Measurements from ENCODE around the gene SOSTDC1. TPM values are rescaled to one million over a fixed set of nuclear protein-coding genes. Genes with fewer than 3 reads are reported as not detected.

Gene SOSTDC1
- polyA plus RNA-seq, 1 donor = 11.0 TPM

DNA sequence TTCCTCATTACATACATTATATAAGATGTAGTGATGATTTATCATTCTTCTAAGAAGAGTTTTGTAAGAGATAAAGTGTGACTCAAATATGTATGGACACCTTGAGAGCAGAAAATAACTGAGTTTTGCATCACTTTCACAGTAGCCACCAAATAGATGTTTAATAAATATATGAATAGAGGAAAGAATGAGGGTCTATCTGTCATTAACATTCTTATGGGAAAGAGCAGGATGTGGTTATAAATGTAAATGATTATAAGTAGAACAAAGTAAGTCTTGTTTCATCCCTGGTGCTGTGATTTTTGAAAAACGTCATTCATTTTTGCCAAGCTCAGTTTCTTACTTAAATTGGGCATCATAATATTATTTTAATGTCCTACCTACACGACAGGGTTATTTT, 29.2 kb downstream of the SOSTDC1 start:
- H3K27ac ChIP-seq (ENCODE audit: low read length) = no peak overlapping the region
- no peaks in the 10 kb centered on the region for H3K4me1 ChIP-seq (ENCODE audit: control insufficient read depth, insufficient read depth, low read length)
- H3K9me3 ChIP-seq (ENCODE audit: control insufficient read depth, low read depth, low read length) = no peaks in the 10 kb centered on the region
- no peak overlapping the region for H3K4me3 ChIP-seq (ENCODE audit: low read length)
- no peak for DNase-seq
- no peaks in the 10 kb centered on the region for H3K36me3 ChIP-seq (ENCODE audit: control insufficient read depth, insufficient read depth, low read length)
- 100% methylated on average over 2 of the region's 2 CpGs for WGBS (ENCODE audit: insufficient coverage, low lambda C conversion rate)
- H3K27me3 ChIP-seq (ENCODE audit: control insufficient read depth, insufficient read depth, low read length) = no peaks in the 10 kb centered on the region

DNA sequence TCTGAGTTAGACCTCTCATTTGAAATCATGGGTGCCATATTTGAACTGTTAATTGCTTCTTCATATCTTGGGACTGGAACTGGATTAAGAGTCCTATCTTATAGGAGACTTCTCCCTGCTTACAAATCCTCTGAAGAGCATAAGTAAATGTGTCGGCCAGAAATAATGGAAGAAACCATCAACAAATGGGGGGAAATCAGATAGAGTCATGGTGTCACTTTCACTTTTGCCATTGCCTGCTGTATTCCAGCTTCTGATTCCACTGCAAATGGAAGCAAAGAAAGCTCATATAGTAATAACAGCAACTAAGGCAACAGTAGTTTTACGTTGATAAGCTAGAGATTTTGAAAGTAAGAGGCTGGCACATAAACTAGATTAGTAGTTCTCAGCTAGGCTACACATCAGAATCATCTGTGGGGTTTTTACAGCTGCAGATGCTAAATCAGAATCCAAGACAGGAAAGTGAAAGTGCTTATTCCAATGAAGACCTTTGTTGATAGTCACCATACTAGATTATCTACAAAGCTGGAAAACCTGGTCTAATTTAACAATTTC, 31.9 kb downstream of the SOSTDC1 start:
- Histone ChIP-seq H3K27ac (ENCODE audit: low read length) (no peak overlapping the region), H3K9me3 (ENCODE audit: control insufficient read depth, low read depth, low read length) (no peaks in the 10 kb centered on the region), H3K4me1 (ENCODE audit: control insufficient read depth, insufficient read depth, low read length) (no peaks in the 10 kb centered on the region), H3K4me3 (ENCODE audit: low read length) (no peak overlapping the region), H3K36me3 (ENCODE audit: control insufficient read depth, insufficient read depth, low read length) (no peaks in the 10 kb centered on the region), H3K27me3 (ENCODE audit: control insufficient read depth, insufficient read depth, low read length) (no peaks in the 10 kb centered on the region)
- WGBS (ENCODE audit: insufficient coverage, low lambda C conversion rate) = 100% methylated on average over 1 of the region's 2 CpGs
- no peak for DNase-seq

DNA sequence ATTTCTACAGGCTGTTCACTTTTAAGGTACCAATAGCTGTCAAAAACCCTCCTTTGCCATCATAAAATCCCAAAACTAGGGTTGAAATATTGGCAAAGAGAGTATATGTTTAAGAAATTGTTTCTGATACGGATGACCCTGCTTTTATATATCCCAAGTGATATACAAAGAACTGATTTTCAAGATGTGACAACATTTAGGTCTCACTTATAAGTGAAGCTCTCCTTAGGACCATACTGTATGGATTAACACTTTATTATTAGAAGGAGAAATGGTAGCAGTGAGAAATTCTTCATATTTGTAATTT, 33.2 kb downstream of the SOSTDC1 start:
- no peak for DNase-seq
- Histone ChIP-seq H3K27me3 (ENCODE audit: control insufficient read depth, insufficient read depth, low read length) (no peaks in the 10 kb centered on the region), H3K4me1 (ENCODE audit: control insufficient read depth, insufficient read depth, low read length) (no peaks in the 10 kb centered on the region), H3K9me3 (ENCODE audit: control insufficient read depth, low read depth, low read length) (no peaks in the 10 kb centered on the region), H3K36me3 (ENCODE audit: control insufficient read depth, insufficient read depth, low read length) (no peaks in the 10 kb centered on the region), H3K27ac (ENCODE audit: low read length) (no peak overlapping the region), H3K4me3 (ENCODE audit: low read length) (no peak overlapping the region)
- WGBS (ENCODE audit: insufficient coverage, low lambda C conversion rate) = 80% methylated on average over 1 of the region's 1 CpG

DNA sequence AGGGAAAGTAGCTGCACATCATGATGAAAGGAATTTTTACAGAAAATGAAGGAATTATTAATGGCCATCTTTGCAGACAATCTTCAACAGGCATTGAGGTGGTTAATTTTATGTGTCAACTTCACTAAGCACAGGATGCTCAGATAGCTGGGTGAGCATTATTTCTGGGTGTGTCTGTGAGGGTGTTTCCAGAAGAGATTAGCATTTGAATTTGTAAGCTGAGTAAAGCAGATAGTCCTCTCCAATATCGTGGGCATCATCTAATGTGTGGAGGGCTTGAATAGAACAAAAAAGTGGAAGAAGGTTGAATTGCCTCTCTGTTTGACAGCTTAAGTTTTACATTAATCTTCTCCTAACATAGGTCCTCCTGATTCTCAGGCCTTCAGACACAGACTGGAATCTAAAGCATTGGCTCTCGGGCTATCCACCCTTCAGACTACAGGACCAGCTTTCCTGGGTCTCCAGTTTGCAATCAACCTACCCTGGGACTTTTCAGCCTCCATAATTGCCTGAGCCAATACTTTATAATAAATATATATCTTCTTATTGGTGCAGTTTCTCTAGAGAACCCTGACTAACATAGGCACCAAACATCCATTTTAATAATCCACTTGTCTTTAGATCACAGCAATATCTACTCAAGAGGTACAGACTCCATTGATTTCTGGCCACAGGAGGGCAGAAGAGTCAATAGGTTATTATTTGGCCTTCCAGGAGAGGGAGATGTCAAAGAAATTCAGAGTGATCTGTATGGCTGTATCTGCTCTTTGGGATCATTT, 33.7 kb downstream of the SOSTDC1 start:
- H3K4me1 ChIP-seq (ENCODE audit: control insufficient read depth, insufficient read depth, low read length) = no peaks in the 10 kb centered on the region
- no peak overlapping the region for H3K27ac ChIP-seq (ENCODE audit: low read length)
- peak; percentile 37 to 43 for DNase-seq
- 83% methylated on average over 1 of the region's 2 CpGs for WGBS (ENCODE audit: insufficient coverage, low lambda C conversion rate)
- no peaks in the 10 kb centered on the region for H3K27me3 ChIP-seq (ENCODE audit: control insufficient read depth, insufficient read depth, low read length)
- no peak overlapping the region for H3K4me3 ChIP-seq (ENCODE audit: low read length)
- no peaks in the 10 kb centered on the region for H3K36me3 ChIP-seq (ENCODE audit: control insufficient read depth, insufficient read depth, low read length)
- H3K9me3 ChIP-seq (ENCODE audit: control insufficient read depth, low read depth, low read length) = no peaks in the 10 kb centered on the region

DNA sequence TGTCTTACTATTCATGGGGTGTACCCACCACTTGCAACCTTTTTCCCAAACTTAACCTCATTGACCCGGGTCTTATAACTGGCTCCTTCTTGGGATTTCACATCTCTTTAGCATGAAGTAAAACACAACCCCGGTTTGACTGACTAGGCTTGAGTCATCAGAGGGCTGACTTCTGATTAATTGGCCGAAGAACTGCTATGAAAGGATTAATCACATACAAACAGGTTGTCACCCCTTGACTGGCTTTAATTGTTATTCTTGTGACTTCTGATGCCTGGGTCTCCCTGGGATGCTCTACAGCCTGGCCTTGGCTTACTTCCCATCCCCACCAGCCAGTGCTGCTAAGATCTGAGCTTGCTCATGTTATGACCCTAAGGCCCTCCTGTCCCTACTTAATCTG, 35.4 kb downstream of the SOSTDC1 start:
- Histone ChIP-seq H3K9me3 (ENCODE audit: control insufficient read depth, low read depth, low read length) (no peaks in the 10 kb centered on the region), H3K27ac (ENCODE audit: low read length) (no peak overlapping the region), H3K4me1 (ENCODE audit: control insufficient read depth, insufficient read depth, low read length) (no peaks in the 10 kb centered on the region), H3K4me3 (ENCODE audit: low read length) (no peak overlapping the region), H3K36me3 (ENCODE audit: control insufficient read depth, insufficient read depth, low read length) (no peaks in the 10 kb centered on the region), H3K27me3 (ENCODE audit: control insufficient read depth, insufficient read depth, low read length) (no peaks in the 10 kb centered on the region)
- no CpG with 5 or more reads among the region's 3 CpGs for WGBS (ENCODE audit: insufficient coverage, low lambda C conversion rate)
- no peak for DNase-seq

DNA sequence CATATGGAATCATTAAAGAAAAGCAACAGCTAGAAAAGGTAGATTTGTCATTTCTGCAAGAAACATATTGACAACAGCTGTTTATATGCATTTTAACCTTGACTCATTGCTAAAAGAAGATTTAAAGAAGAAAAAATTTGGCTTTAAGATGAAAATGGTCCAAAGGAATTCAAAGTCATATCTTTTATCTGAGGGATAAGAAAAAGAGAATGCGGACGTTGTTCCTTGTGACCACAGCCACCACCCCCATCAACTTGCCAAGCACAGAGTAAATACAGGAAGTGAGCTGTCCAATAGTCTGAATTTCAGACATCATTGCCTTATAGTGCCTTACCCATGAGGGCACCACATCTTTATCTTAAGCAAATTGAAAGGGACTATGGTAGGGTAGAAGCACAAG, 36.9 kb downstream of the SOSTDC1 start:
- WGBS (ENCODE audit: insufficient coverage, low lambda C conversion rate) = no CpG with 5 or more reads among the region's 2 CpGs

DNA sequence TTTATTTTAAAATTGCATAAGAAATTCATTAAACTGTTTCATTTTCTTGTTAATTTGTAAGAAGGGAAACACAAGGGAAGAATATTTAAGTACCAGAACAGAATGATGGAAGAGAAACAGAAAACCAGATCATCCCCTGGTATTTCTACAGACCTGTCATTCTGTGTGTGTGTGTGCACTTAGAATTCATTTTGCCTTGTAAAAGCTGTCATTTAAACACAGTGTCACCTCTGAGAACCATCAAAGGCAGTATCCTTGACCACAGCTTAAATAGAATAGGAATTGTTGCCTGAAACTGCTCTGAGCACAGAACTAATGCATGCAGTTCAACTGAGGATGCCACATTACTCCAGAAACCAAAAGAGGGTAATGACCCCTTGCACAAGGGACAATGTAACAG, 37.4 kb downstream of the SOSTDC1 start:
- H3K4me1 ChIP-seq (ENCODE audit: control insufficient read depth, insufficient read depth, low read length) = no peaks in the 10 kb centered on the region
- DNase-seq = no peak
- no peaks in the 10 kb centered on the region for H3K27me3 ChIP-seq (ENCODE audit: control insufficient read depth, insufficient read depth, low read length)
- no peak overlapping the region for H3K27ac ChIP-seq (ENCODE audit: low read length)
- no peaks in the 10 kb centered on the region for H3K36me3 ChIP-seq (ENCODE audit: control insufficient read depth, insufficient read depth, low read length)
- H3K4me3 ChIP-seq (ENCODE audit: low read length) = no peak overlapping the region
- no peaks in the 10 kb centered on the region for H3K9me3 ChIP-seq (ENCODE audit: control insufficient read depth, low read depth, low read length)

More for the DNA sequence above, 36.9 kb downstream of the SOSTDC1 start:
- DNase-seq = peak in 1 of 2 donors; percentile 13
- Histone ChIP-seq H3K4me1 (ENCODE audit: control insufficient read depth, insufficient read depth, low read length) (no peaks in the 10 kb centered on the region), H3K9me3 (ENCODE audit: control insufficient read depth, low read depth, low read length) (no peaks in the 10 kb centered on the region), H3K27me3 (ENCODE audit: control insufficient read depth, insufficient read depth, low read length) (no peaks in the 10 kb centered on the region), H3K36me3 (ENCODE audit: control insufficient read depth, insufficient read depth, low read length) (no peaks in the 10 kb centered on the region), H3K27ac (ENCODE audit: low read length) (no peak overlapping the region), H3K4me3 (ENCODE audit: low read length) (no peak overlapping the region)

DNA sequence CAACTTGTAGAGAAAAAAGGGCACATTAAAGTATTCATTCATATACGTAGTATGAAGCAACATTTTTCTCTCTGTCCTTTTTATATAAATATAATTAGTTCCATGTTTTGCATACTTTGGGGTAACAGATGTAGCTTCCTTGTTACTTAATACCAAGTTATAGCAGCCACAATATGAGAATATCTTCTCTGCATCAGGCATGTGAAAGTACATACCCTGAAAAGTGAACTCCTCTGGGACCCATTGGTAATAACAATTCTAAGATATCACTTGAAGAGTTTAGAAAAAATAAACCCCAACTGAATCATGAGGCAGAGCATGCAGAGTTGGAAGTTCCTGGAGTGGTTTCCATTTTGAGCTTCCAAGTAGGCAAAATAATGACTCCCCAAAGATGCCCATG, 41.8 kb downstream of the SOSTDC1 start:
- WGBS (ENCODE audit: insufficient coverage, low lambda C conversion rate) = 100% methylated on average over 1 of the region's 1 CpG
- H3K4me1 ChIP-seq (ENCODE audit: control insufficient read depth, insufficient read depth, low read length) = peaks cover 20% of the 10 kb centered on the region
- H3K27ac ChIP-seq (ENCODE audit: low read length) = no peak overlapping the region
- DNase-seq = no peak
- no peaks in the 10 kb centered on the region for H3K9me3 ChIP-seq (ENCODE audit: control insufficient read depth, low read depth, low read length)
- no peaks in the 10 kb centered on the region for H3K27me3 ChIP-seq (ENCODE audit: control insufficient read depth, insufficient read depth, low read length)
- H3K36me3 ChIP-seq (ENCODE audit: control insufficient read depth, insufficient read depth, low read length) = no peaks in the 10 kb centered on the region
- H3K4me3 ChIP-seq (ENCODE audit: low read length) = no peak overlapping the region

DNA sequence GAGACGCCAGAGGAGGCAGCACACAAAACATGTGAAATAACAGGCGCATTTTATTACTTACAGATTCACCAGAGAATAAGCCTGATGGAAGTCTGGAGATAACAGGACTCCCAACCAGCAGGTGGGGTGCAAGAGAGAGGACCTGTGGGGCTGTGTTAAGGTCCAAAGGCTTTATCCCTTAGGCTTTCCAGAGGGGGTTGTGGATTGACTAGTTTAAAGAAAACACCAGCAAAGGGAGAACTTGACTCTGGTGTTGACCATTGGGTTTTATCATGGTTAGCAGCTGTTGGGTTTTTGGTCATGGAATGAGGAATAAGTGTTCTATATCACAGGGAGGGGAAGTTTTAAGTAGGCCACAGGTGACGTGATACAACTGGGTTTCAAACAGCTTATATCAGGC, 42.6 kb downstream of the SOSTDC1 start:
- Histone ChIP-seq H3K27me3 (ENCODE audit: control insufficient read depth, insufficient read depth, low read length) (no peaks in the 10 kb centered on the region), H3K27ac (ENCODE audit: low read length) (peak overlapping the region; percentile 99), H3K4me1 (ENCODE audit: control insufficient read depth, insufficient read depth, low read length) (peaks cover 20% of the 10 kb centered on the region), H3K36me3 (ENCODE audit: control insufficient read depth, insufficient read depth, low read length) (no peaks in the 10 kb centered on the region), H3K4me3 (ENCODE audit: low read length) (no peak overlapping the region), H3K9me3 (ENCODE audit: control insufficient read depth, low read depth, low read length) (no peaks in the 10 kb centered on the region)
- no CpG with 5 or more reads among the region's 3 CpGs for WGBS (ENCODE audit: insufficient coverage, low lambda C conversion rate)
- DNase-seq = no peak

DNA sequence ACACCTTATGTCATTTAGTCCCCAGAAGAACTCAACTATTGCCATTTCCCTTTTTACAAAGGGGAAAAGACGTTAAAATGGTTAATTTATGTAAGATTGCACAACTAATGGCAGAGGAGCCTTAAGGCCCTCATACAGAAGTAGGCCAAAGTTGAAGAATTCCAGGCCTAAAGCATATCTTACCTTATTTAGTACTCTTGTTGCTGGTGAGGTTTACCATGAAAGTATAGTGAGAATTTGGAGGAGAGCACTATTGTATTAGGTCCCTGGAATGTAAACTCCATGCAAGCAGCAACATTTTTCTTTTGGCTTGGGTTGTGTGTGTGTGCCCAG, 43.5 kb downstream of the SOSTDC1 start:
- peaks cover 20% of the 10 kb centered on the region for H3K4me1 ChIP-seq (ENCODE audit: control insufficient read depth, insufficient read depth, low read length)
- no peaks in the 10 kb centered on the region for H3K27me3 ChIP-seq (ENCODE audit: control insufficient read depth, insufficient read depth, low read length)
- no peaks in the 10 kb centered on the region for H3K9me3 ChIP-seq (ENCODE audit: control insufficient read depth, low read depth, low read length)
- H3K4me3 ChIP-seq (ENCODE audit: low read length) = no peak overlapping the region
- WGBS (ENCODE audit: insufficient coverage, low lambda C conversion rate) = no CpG with 5 or more reads among the region's 1 CpG
- H3K27ac ChIP-seq (ENCODE audit: low read length) = peak overlapping the region; percentile 99
- H3K36me3 ChIP-seq (ENCODE audit: control insufficient read depth, insufficient read depth, low read length) = no peaks in the 10 kb centered on the region
- no peak for DNase-seq
